ENCODE measurements around the gene MACO1.

The MACO1 gene

GRCh38 chr1:25478633-25479032 is 47.9 kb downstream of the MACO1 start:
- peaks cover 53% of the 10 kb centered on the region for H3K79me2 ChIP-seq (ENCODE audit: control insufficient read depth, low read length)
- H3K4me3 ChIP-seq (ENCODE audit: low read length) = no peak overlapping the region
- H3K27me3 ChIP-seq (ENCODE audit: control insufficient read depth, low read length) = no peaks in the 10 kb centered on the region
- peaks cover 36% of the 10 kb centered on the region for H3K36me3 ChIP-seq (ENCODE audit: control insufficient read depth, low read length)
- no peaks in the 10 kb centered on the region for H3K9me3 ChIP-seq (ENCODE audit: control insufficient read depth, insufficient read depth, low read length)
- TF ChIP-seq CTCF (IDR thresholded peaks at IDR 0.05; ENCODE audit: low read depth, low read length, poor library complexity, severe bottlenecking) = no peak
- no peak for TF ChIP-seq EZH2phosphoT487 (IDR thresholded peaks at IDR 0.05; ENCODE audit: borderline replicate concordance, low read length)
- H3K4me1 ChIP-seq (ENCODE audit: control insufficient read depth, low read length) = peaks cover 10% of the 10 kb centered on the region
- H3K9me2 ChIP-seq (replicated peaks; ENCODE audit: control insufficient read depth, low read length) = no peaks in the 10 kb centered on the region
- H3K4me2 ChIP-seq (ENCODE audit: low read length) = no peak overlapping the region
- H3K27ac ChIP-seq (ENCODE audit: low read depth, low read length) = no peak overlapping the region
- peaks cover 7% of the 10 kb centered on the region for H4K20me1 ChIP-seq (ENCODE audit: control insufficient read depth, insufficient read depth, low read depth, low read length)
- no peaks in the 10 kb centered on the region for H3F3A ChIP-seq (ENCODE audit: control insufficient read depth, insufficient read depth)

- H3K9me3 ChIP-seq (ENCODE audit: control insufficient read depth, insufficient read depth, low read length) = no peaks in the 10 kb centered on the region
- no peak overlapping the region for H3K4me3 ChIP-seq (ENCODE audit: low read length)
- peaks cover 29% of the 10 kb centered on the region for H3K4me1 ChIP-seq (ENCODE audit: control insufficient read depth, low read length)
- no peak overlapping the region for H3K27ac ChIP-seq (ENCODE audit: low read depth, low read length)
- no peak overlapping the region for H3K4me2 ChIP-seq (ENCODE audit: low read length)
- TF ChIP-seq EZH2phosphoT487 (IDR thresholded peaks at IDR 0.05; ENCODE audit: borderline replicate concordance, low read length) (no peak), CTCF (IDR thresholded peaks at IDR 0.05; ENCODE audit: low read depth, low read length, poor library complexity, severe bottlenecking) (no peak)
- no peaks in the 10 kb centered on the region for H3K27me3 ChIP-seq (ENCODE audit: control insufficient read depth, low read length)
- peaks cover 31% of the 10 kb centered on the region for H3K79me2 ChIP-seq (ENCODE audit: control insufficient read depth, low read length)
- H3K36me3 ChIP-seq (ENCODE audit: control insufficient read depth, low read length) = peaks cover 48% of the 10 kb centered on the region
- H4K20me1 ChIP-seq (ENCODE audit: control insufficient read depth, insufficient read depth, low read depth, low read length) = peaks cover 4% of the 10 kb centered on the region; the same call in 1 of the 2 replicates
- peaks cover 13% of the 10 kb centered on the region for H3F3A ChIP-seq (ENCODE audit: control insufficient read depth, insufficient read depth)
- no peaks in the 10 kb centered on the region for H3K9me2 ChIP-seq (replicated peaks; ENCODE audit: control insufficient read depth, low read length)
Observed at GRCh38 chr1:25481625-25482024, 50.9 kb downstream of the MACO1 start.

- peaks cover 26% of the 10 kb centered on the region for H3K79me2 ChIP-seq (ENCODE audit: control insufficient read depth, low read length)
- peaks cover 4% of the 10 kb centered on the region; the same call in 1 of the 2 replicates for H4K20me1 ChIP-seq (ENCODE audit: control insufficient read depth, insufficient read depth, low read depth, low read length)
- peaks cover 13% of the 10 kb centered on the region for H3F3A ChIP-seq (ENCODE audit: control insufficient read depth, insufficient read depth)
- H3K9me3 ChIP-seq (ENCODE audit: control insufficient read depth, insufficient read depth, low read length) = no peaks in the 10 kb centered on the region
- no peak overlapping the region for H3K4me2 ChIP-seq (ENCODE audit: low read length)
- peaks cover 49% of the 10 kb centered on the region for H3K36me3 ChIP-seq (ENCODE audit: control insufficient read depth, low read length)
- H3K4me3 ChIP-seq (ENCODE audit: low read length) = no peak overlapping the region
- no peak for TF ChIP-seq CTCF (IDR thresholded peaks at IDR 0.05; ENCODE audit: low read depth, low read length, poor library complexity, severe bottlenecking)
- no peak for TF ChIP-seq EZH2phosphoT487 (IDR thresholded peaks at IDR 0.05; ENCODE audit: borderline replicate concordance, low read length)
- no peak overlapping the region for H3K27ac ChIP-seq (ENCODE audit: low read depth, low read length)
- no peaks in the 10 kb centered on the region for H3K9me2 ChIP-seq (replicated peaks; ENCODE audit: control insufficient read depth, low read length)
- peaks cover 29% of the 10 kb centered on the region for H3K4me1 ChIP-seq (ENCODE audit: control insufficient read depth, low read length)
- H3K27me3 ChIP-seq (ENCODE audit: control insufficient read depth, low read length) = no peaks in the 10 kb centered on the region
Observed at GRCh38 chr1:25482211-25482610, 51.5 kb downstream of the MACO1 start.

Measured in DOHH2 (cell line).